Measurements from ENCODE around the gene RPS6KA2. TPM values are rescaled to one million over a fixed set of nuclear protein-coding genes. Genes with fewer than 3 reads are reported as not detected.

Gene RPS6KA2
- total RNA-seq, 2 donors from 2014 or later = 59.5 to 75.4 TPM

DNA sequence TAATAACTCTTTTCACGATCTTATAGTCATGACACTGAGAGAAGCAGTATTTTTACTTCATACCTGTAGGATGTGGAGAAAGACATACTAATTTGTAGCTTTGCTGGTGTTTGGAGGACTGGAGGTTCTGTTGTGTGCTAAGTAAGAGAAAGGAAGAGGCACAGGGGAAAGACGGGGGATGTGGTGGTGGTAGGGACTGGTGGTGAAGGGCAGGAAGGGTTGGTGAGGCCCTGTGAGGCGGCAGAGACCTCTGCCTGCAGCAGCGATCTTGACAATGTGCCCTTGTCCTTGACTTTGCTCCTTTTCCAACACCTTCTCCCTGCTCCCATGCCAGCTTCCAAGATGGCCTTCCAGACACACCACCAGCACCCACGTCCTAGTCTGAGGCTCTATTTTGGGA is 211.7 kb downstream of the RPS6KA2 start:
- Histone ChIP-seq H3K4me1 (ENCODE audit: control insufficient read depth in 1 of 2, low read depth in 2 of 2) (no peaks in the 10 kb centered on the region), H3K9me3 (no peaks in the 10 kb centered on the region), H3K27ac (no peak overlapping the region), H3K4me3 (no peak overlapping the region), H3K27me3 (replicated peaks; ENCODE audit: insufficient read depth) (no peaks in the 10 kb centered on the region), H3K36me3 (peaks cover 5% of the 10 kb centered on the region)
- no peak for ATAC-seq (ENCODE audit: insufficient number of reproducible peaks, low FRiP score, low read depth)
- TF ChIP-seq, protein P1, sequence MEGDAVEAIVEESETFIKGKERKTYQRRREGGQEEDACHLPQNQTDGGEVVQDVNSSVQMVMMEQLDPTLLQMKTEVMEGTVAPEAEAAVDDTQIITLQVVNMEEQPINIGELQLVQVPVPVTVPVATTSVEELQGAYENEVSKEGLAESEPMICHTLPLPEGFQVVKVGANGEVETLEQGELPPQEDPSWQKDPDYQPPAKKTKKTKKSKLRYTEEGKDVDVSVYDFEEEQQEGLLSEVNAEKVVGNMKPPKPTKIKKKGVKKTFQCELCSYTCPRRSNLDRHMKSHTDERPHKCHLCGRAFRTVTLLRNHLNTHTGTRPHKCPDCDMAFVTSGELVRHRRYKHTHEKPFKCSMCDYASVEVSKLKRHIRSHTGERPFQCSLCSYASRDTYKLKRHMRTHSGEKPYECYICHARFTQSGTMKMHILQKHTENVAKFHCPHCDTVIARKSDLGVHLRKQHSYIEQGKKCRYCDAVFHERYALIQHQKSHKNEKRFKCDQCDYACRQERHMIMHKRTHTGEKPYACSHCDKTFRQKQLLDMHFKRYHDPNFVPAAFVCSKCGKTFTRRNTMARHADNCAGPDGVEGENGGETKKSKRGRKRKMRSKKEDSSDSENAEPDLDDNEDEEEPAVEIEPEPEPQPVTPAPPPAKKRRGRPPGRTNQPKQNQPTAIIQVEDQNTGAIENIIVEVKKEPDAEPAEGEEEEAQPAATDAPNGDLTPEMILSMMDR (IDR thresholded peaks at IDR 0.05) = no peak
- DNase-seq (ENCODE audit: low spot score) = no peak

DNA sequence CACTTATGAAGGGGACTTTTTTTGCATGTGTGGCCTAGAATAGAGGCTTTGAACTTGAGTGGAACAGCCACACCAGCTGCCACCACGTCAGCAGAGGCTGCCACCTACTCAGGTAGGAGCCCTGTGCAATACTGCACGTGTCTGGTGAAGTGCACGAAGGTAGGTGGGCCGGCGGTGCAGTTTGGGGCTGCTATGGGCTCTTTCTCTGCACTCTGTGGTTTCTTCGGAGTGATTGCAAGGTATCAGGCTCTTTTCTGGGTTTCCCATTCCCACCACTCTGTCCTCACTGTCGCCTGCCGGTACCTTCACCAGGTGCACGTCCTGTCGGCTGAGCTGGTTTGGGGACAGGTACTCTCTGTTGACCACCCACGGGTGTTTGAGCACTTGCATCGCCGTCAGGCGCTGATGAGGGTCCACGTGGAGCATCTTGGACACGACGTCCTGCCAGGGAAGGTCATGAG is 213.5 kb downstream of the RPS6KA2 start:
- TF ChIP-seq, protein P1 (IDR thresholded peaks at IDR 0.05) = no peak
- Histone ChIP-seq H3K4me3 (no peak overlapping the region), H3K9me3 (no peaks in the 10 kb centered on the region), H3K36me3 (peaks cover 5% of the 10 kb centered on the region), H3K27ac (no peak overlapping the region), H3K27me3 (replicated peaks; ENCODE audit: insufficient read depth) (no peaks in the 10 kb centered on the region), H3K4me1 (ENCODE audit: control insufficient read depth in 1 of 2, low read depth in 2 of 2) (no peaks in the 10 kb centered on the region)
- DNase-seq (ENCODE audit: low spot score) (no peak), ATAC-seq (ENCODE audit: insufficient number of reproducible peaks, low FRiP score, low read depth) (no peak)

DNA sequence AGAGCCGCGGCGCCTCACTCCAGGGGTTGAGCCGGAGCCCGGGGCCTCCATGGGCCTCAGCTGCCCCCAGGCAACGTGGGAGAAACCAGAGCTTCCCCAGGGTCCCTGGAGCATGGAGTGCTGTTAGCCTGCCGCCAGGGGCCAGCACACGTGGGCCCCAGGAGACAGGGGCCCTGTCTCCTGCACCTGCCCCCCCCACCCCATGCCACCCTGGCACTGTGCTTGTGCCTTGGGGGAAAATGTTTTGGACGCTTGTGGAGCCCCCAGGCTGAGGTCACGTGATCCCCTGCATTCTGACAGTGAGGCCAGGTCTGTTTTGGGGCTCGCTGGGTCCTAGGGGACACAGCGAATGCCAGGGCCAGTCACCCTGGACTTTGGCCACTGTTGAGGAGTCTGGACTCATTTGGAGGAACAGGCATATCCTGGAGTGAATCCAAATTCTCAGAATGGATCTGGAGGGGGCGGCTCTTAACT is 214.1 kb downstream of the RPS6KA2 start:
- Histone ChIP-seq H3K9me3 (no peaks in the 10 kb centered on the region), H3K4me3 (no peak overlapping the region), H3K27ac (no peak overlapping the region), H3K4me1 (ENCODE audit: control insufficient read depth in 1 of 2, low read depth in 2 of 2) (no peaks in the 10 kb centered on the region), H3K27me3 (replicated peaks; ENCODE audit: insufficient read depth) (no peaks in the 10 kb centered on the region), H3K36me3 (peaks cover 5% of the 10 kb centered on the region)
- no peak for ATAC-seq (ENCODE audit: insufficient number of reproducible peaks, low FRiP score, low read depth)
- TF ChIP-seq, protein P1 (IDR thresholded peaks at IDR 0.05) = no peak
- DNase-seq (ENCODE audit: low spot score) = no peak

DNA sequence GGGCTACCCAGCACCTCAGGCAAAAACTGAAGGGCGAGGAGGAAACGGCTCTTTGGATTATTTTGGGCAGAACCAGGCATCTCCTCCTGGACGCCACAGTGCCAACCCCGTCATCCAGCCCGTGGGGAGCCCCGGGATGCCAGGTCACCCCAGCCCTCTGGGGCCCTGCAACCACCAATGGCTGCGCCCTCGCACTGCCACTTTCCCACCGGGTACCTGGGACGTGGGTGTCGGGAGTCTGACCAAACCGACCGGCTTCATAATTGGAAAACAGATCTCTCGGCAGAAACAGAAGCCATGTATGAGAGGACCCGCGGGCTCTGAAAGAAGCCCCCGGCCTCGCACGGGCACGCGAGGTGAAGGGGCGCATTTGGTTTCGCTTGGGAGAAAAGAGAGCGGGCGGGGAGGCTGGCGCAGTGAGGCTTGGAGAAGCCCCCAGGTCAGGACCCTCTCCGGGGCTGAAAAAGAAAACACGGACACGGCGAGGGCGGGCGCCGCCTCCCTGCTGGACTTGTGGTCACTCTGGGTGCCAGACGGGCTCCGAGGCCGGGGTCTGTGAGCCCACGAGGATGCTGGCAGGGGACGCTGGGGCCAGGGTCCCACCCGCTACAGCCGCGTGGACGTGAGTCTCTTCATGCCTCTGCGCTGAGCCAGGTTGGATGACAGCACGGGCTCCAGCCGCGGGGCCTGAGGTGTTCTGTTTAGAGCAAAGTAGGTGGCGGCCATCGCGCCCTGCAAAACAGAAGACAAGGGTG is 214.7 kb downstream of the RPS6KA2 start:
- Histone ChIP-seq H3K27ac (no peak overlapping the region), H3K4me1 (ENCODE audit: control insufficient read depth in 1 of 2, low read depth in 2 of 2) (no peaks in the 10 kb centered on the region), H3K9me3 (no peaks in the 10 kb centered on the region), H3K4me3 (no peak overlapping the region), H3K36me3 (peaks cover 5% of the 10 kb centered on the region), H3K27me3 (replicated peaks; ENCODE audit: insufficient read depth) (no peaks in the 10 kb centered on the region)
- no peak for DNase-seq (ENCODE audit: low spot score)
- ATAC-seq (ENCODE audit: insufficient number of reproducible peaks, low FRiP score, low read depth) = no peak
- TF ChIP-seq, protein P1 (IDR thresholded peaks at IDR 0.05) = no peak

DNA sequence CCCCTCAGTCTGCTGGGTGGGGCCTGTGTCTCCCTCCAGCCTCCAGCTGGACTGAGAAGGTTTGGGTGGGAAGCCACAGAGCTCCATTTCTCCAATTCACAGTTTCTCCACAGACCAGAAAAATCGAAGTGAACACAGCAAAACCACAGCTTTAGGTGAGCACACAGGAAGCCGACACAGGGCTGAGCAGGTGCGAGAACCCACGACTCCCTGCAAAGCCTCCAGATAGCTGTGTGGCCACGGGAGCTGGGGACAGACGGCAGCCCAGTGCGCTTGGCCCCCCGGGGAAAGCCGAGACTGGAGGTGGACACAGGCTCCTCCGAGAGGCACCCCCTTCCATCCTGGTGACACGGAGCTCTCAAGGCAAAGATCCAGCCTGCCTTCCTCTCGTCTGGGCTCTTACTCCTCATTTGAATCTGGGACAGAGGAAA is 215.3 kb downstream of the RPS6KA2 start:
- no peak overlapping the region for H3K4me3 ChIP-seq
- ATAC-seq (ENCODE audit: insufficient number of reproducible peaks, low FRiP score, low read depth) = no peak
- no peaks in the 10 kb centered on the region for H3K27me3 ChIP-seq (replicated peaks; ENCODE audit: insufficient read depth)
- TF ChIP-seq, protein P1 (IDR thresholded peaks at IDR 0.05) = no peak
- H3K36me3 ChIP-seq = peaks cover 5% of the 10 kb centered on the region
- H3K4me1 ChIP-seq (ENCODE audit: control insufficient read depth in 1 of 2, low read depth in 2 of 2) = no peaks in the 10 kb centered on the region
- no peak overlapping the region for H3K27ac ChIP-seq
- no peaks in the 10 kb centered on the region for H3K9me3 ChIP-seq
- DNase-seq (ENCODE audit: low spot score) = no peak
